HepG2 (cell line): ENCODE measurements around the gene NEK8. TPM values are rescaled to one million over a fixed set of nuclear protein-coding genes. Genes with fewer than 3 reads are reported as not detected.
"Not testable (repeated sequence)": the region's sequence is repeated elsewhere in the genome, so short reads cannot be mapped to it uniquely, and the experiment has no call there.

Experiments used
- ATAC-seq: fragments of 200-7000 bp; cut with Tn5 transposase; 3 replicates; pipeline ENCODE4 v1.9.1; 2020; ENCODE audit warnings: mild to moderate bottlenecking, moderate library complexity
- BruUV-seq: library from RNA; stranded (reverse); fragments of 400-500 nt; replicated peaks from 2 replicates; lab custom pipeline; 2021; lab: Mats Ljungman, UMichigan
- CTCF ChIA-PET: fragments of 300-600 bp; formaldehyde crosslinking; extraction: SDS; loops from one replicate; lab custom pipeline; 2021; ENCODE audit warnings: low total read pairs, inconsistent platforms, low intra/inter-chr PET ratio; lab: Yijun Ruan, JAX
- POLR2A ChIA-PET: fragments of 350-600 bp; sonication (Branson Sonifier 250); formaldehyde crosslinking; loops from one replicate; lab custom pipeline; 2020; ENCODE audit warnings: antibody characterized with exemption, inconsistent platforms; lab: Yijun Ruan, JAX
- DNase-seq: peaks from one replicate; pipeline ENCODE4 v3.0.0-alpha.2; 2015; ENCODE audit warnings: low spot score
- FAIRE-seq: peaks from 3 replicates; lab custom pipeline; 2011; peaks lifted over from hg19 to GRCh38; lab: Jason Lieb, UNC
- H2AFZ ChIP-seq: one replicate; pipeline ENCODE4 v1.6.1; 2011; ENCODE audit warnings: low read length, inconsistent platforms
- H3K27ac ChIP-seq: fragments of 300-600 bp; 3 replicates; pipeline ENCODE4 v1.8.0; 2011; ENCODE audit warnings: mixed run types, mild to moderate bottlenecking, mixed read lengths, low read length, inconsistent platforms; ENCODE audit not compliant: insufficient read depth; ENCODE audit errors: extremely low read length
- H3K27me3 ChIP-seq, 2 experiments: fragments of 200-600 bp in 1 of 2; 2 replicates in 1 of 2; 3 replicates in 1 of 2; pipeline versions ENCODE4 v1.6.0 to v1.8.0; 2011; ENCODE audit warnings: low read length in 2 of 2, mild to moderate bottlenecking in 2 of 2, moderate library complexity in 2 of 2, inconsistent platforms in 1 of 2; ENCODE audit not compliant: insufficient read depth in 2 of 2, control insufficient read depth in 1 of 2
- H3K36me3 ChIP-seq, 2 experiments: fragments of 200-600 bp in 1 of 2; replicated peaks in 1 of 2; 2 replicates in 1 of 2; 3 replicates in 1 of 2; pipeline versions ENCODE4 v1.5.1 to v1.8.0; 2011; ENCODE audit warnings: low read length in 2 of 2, inconsistent platforms in 1 of 2; ENCODE audit not compliant: insufficient read depth in 2 of 2, control insufficient read depth in 1 of 2
- H3K4me1 ChIP-seq: 2 replicates; pipeline ENCODE4 v1.5.1; 2012; ENCODE audit warnings: low read length, inconsistent platforms; ENCODE audit not compliant: insufficient read depth
- H3K4me2 ChIP-seq: 2 replicates; pipeline ENCODE4 v1.6.0; 2011; ENCODE audit warnings: low read depth, low read length, inconsistent platforms
- H3K4me3 ChIP-seq, 3 experiments: fragments of 200-600 bp in 1 of 3; sonication (generic), shearing (Covaris generic) in 1 of 3; replicated peaks in 1 of 3; 2 replicates each; pipeline ENCODE4 v1.5.1; 2011 to 2016; ENCODE audit warnings: low read length in 3 of 3, inconsistent platforms in 2 of 3, low read depth in 2 of 3, mild to moderate bottlenecking in 2 of 3, control low read depth in 1 of 3, mixed read lengths in 1 of 3; ENCODE audit not compliant: insufficient read depth in 1 of 3
- H3K79me2 ChIP-seq: one replicate; pipeline ENCODE4 v1.6.1; 2011; ENCODE audit warnings: low read length, inconsistent platforms; ENCODE audit not compliant: insufficient read depth
- H3K9ac ChIP-seq: 2 replicates; pipeline ENCODE4 v1.6.0; 2011; ENCODE audit warnings: mild to moderate bottlenecking, low read depth, low read length, inconsistent platforms; ENCODE audit not compliant: insufficient read depth
- H3K9me3 ChIP-seq: 2 replicates; pipeline ENCODE4 v1.5.1; 2012; ENCODE audit warnings: mild to moderate bottlenecking, low read length
- H4K20me1 ChIP-seq: 2 replicates; pipeline ENCODE4 v1.6.0; 2011; ENCODE audit warnings: inconsistent platforms, mild to moderate bottlenecking, low read length, moderate library complexity; ENCODE audit not compliant: insufficient read depth
- FOXP4 ChIP-seq: sonication (generic); formaldehyde crosslinking; IDR thresholded peaks from 2 replicates; pipeline ENCODE4 v1.4.0; 2020; ENCODE audit warnings: missing genetic modification reagents
- HOXA5 ChIP-seq: sonication (generic); formaldehyde crosslinking; IDR thresholded peaks from 2 replicates; pipeline ENCODE4 v1.4.0; 2020; ENCODE audit warnings: missing genetic modification reagents
- KAT8 ChIP-seq: IDR thresholded peaks from 2 replicates; pipeline ENCODE4 v1.6.1; 2016; ENCODE audit warnings: missing genetic modification reagents, missing compliant biosample characterization
- RAD51 ChIP-seq: fragments of 450-650 bp; IDR thresholded peaks from 2 replicates; pipeline ENCODE4 v1.6.1; 2016; ENCODE audit warnings: borderline replicate concordance
- SNAPC2 ChIP-seq: sonication (generic); formaldehyde crosslinking; IDR thresholded peaks from 2 replicates; pipeline ENCODE4 v1.8.1; 2022; ENCODE audit warnings: mild to moderate bottlenecking, missing genetic modification reagents
- SRY ChIP-seq: sonication (generic); formaldehyde crosslinking; IDR thresholded peaks from 2 replicates; pipeline ENCODE4 v1.8.0; 2022; ENCODE audit warnings: mild to moderate bottlenecking, missing genetic modification reagents
- ZKSCAN1 ChIP-seq: fragments of 150-350 bp; IDR thresholded peaks from 2 replicates; pipeline ENCODE4 v1.6.1; 2014; ENCODE audit warnings: low read length
- ZNF256 ChIP-seq: sonication (generic); formaldehyde crosslinking; conservative IDR thresholded peaks from 2 replicates; pipeline ENCODE4 v1.4.0; 2020; ENCODE audit warnings: missing genetic modification reagents
- ZNF639 ChIP-seq: conservative IDR thresholded peaks from 2 replicates; pipeline ENCODE4 v1.6.1; 2018; ENCODE audit warnings: missing genetic modification reagents
- WGBS: methylation state at CpG from one replicate; pipeline ENCODE4 v1.1.6; 2017; ENCODE audit warnings: low lambda C conversion rate; 5-methylcytosine and 5-hydroxymethylcytosine counted together
- in situ Hi-C: cut with HindIII; loops from 2 replicates; pipeline ENCODE4 v1.10.0; 2017; ENCODE audit warnings: low pct_unique_long_range_greater_than_20kb; ENCODE audit not compliant: extremely low pct_ligation_motif_present
- intact Hi-C: fragments of 100-400 bp; cut with micrococcal nuclease; formaldehyde crosslinking; loops from one replicate; pipeline ENCODE4 v1.10.0; 2022; ENCODE audit not compliant: unreplicated experiment
- polyA plus RNA-seq, 8 experiments: library from polyadenylated mRNA; depleted of rRNA in 3 of 8; stranded (reverse) in 7 of 8; unstranded in 1 of 8; fragments of >200 nt; fragmentation: Illumina TruSeq in 4 of 8; extraction: Trizol in 4 of 8; gene quantifications; 2 replicates each; pipeline versions ENCODE4 v1.2.1 to v1.2.3, GENCODE V29; 2011 to 2016; ENCODE audit warnings: low read depth in 4 of 8, missing spikeins in 1 of 8, mixed read lengths in 1 of 8; ENCODE audit not compliant: insufficient read depth in 1 of 8
- total RNA-seq, 5 experiments: library from RNA; depleted of rRNA; stranded (reverse); fragments of >200 nt; fragmentation: Illumina TruSeq; extraction: Trizol; gene quantifications; 2 replicates each; pipeline ENCODE4 v1.2.3, GENCODE V29; 2016; ENCODE audit warnings: low read depth in 1 of 5

Gene NEK8
- total and polyA plus RNA-seq, 2 of the 13 experiments (the other 11 are each of a cell fraction or from before 2014, with no cell fraction given): 5.8 to 13.5 TPM

DNA sequence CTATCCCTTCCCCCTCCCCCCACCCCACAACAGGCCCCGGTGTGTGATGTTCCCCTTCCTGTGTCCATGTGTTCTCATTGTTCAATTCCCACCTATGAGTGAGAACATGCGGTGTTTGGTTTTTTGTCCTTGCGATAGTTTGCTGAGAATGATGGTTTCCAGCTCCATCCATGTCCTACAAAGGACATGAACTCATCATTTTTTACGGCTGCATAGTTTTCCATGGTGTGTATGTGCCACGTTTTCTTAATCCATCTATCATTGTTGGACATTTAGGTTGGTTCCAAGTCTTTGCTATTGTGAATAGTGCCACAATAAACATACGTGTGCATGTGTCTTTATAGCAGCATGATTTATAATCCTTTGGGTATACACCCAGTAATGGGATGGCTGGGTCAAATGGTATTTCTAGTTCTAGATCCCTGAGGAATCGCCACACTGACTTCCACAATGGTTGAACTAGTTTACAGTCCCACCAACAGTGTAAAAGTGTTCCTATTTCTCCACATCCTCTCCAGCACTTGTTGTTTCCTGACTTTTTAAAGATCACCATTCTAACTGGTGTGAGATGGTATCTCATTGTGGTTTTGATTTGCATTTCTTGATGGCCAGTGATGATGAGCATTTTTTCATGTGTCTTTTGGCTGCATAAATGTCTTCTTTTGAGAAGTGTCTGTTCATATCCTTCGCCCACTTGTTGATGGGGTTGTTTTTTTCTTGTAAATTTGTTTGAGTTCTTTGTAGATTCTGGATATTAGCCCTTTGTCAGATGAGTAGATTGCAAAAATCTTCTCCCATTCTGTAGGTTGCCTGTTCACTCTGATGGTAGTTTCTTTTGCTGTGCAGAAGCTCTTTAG lies 7.6 kb downstream of the NEK8 start:
- DNase-seq, H3K9ac ChIP-seq, H3K9me3 ChIP-seq, H4K20me1 ChIP-seq, H3K4me3 ChIP-seq, H3K27ac ChIP-seq, FAIRE-seq, H3K79me2 ChIP-seq, ATAC-seq, intact Hi-C loops, BruUV-seq, H3K4me1 ChIP-seq, H3K4me2 ChIP-seq, H2AFZ ChIP-seq, CTCF ChIA-PET, H3K27me3 ChIP-seq: not testable (repeated sequence)
- in situ Hi-C loops: loop anchor here (25.0 kb wide), 1 partner anchor 376 kb away; no protein-coding TSS in a partner anchor
- POLR2A ChIA-PET: interaction anchor here (1.5 kb wide), 1 partner anchor 9 kb away, joined by 5 read pairs; no protein-coding TSS in a partner anchor
- WGBS: 97% methylated on average over 7 of the region's 8 CpGs
- peaks cover 0 to 11% of the 10 kb centered on the region in 2 experiments; a peak in 2 of 5 replicates for H3K36me3 ChIP-seq

DNA sequence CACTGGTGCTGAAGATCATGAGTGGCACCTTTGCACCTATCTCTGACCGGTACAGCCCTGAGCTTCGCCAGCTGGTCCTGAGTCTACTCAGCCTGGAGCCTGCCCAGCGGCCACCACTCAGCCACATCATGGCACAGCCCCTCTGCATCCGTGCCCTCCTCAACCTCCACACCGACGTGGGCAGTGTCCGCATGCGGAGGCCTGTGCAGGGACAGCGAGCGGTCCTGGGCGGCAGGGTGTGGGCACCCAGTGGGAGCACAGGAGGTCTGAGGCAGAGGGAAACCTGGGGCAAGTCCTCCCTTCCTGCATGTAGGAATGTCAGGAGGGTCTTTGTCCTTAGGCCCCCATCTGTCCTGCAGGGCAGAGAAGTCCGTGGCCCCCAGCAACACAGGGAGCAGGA lies 8.7 kb downstream of the NEK8 start:
- POLR2A ChIA-PET: no interaction called here
- TF ChIP-seq FOXP4 (no peak), SRY (CRISPR knock-in tag) (no peak), ZKSCAN1 (no peak), HOXA5 (CRISPR knock-in tag) (no peak), SNAPC2 (CRISPR knock-in tag) (no peak), KAT8 (CRISPR knock-in tag) (no peak), ZNF256 (no peak), ZNF639 (CRISPR knock-in tag) (no peak), RAD51 (no peak)

More for the DNA sequence above, 8.7 kb downstream of the NEK8 start:
- peaks cover 12% of the 10 kb centered on the region for H3K4me1 ChIP-seq
- no peak overlapping the region for H3K27ac ChIP-seq
- H3K79me2 ChIP-seq: no peaks in the 10 kb centered on the region
- H3K4me2 ChIP-seq: no peak overlapping the region
- WGBS: 96% methylated on average over 8 of the region's 12 CpGs
- CTCF ChIA-PET: no interaction called here
- no peak overlapping the region for H2AFZ ChIP-seq
- in situ Hi-C loops (loop anchor here (25.0 kb wide), 1 partner anchor 375 kb away; no protein-coding TSS in a partner anchor), intact Hi-C loops (no loop called here)
- ATAC-seq (no peak), DNase-seq (no peak), FAIRE-seq (no peak)
- H3K4me3 ChIP-seq: no peak overlapping the region
- H4K20me1 ChIP-seq: no peaks in the 10 kb centered on the region
- H3K36me3 ChIP-seq: peaks cover 2 to 11% of the 10 kb centered on the region in 2 experiments; a peak in 3 of 5 replicates
- BruUV-seq: no TSS peak
- no peaks in the 10 kb centered on the region for H3K27me3 ChIP-seq
- no peaks in the 10 kb centered on the region for H3K9me3 ChIP-seq
- H3K9ac ChIP-seq: no peak overlapping the region
